ENCODE data around the gene CPED1.
"Not testable (repeated sequence)": the region's sequence is repeated elsewhere in the genome, so short reads cannot be mapped to it uniquely, and the experiment has no call there.

CPED1 gene

DNA sequence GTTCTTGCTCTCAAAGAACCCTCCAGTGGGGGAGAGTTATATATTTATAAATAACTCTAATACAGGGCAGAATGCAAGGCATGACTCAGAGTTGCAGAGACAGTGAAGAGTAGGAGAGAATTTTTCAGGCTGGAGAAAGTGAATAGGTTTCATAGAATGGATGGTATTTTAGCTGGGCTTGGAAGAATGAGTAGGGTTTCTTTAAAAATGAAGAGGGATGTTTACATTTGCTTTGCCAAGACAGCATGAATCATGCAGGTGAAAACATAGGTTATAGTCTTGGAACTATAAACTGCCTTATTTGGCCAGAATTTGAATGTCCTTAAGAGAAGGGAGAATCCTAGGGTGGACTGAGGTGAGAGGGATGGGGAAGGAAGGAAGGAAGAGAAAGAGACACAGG is 124.8 kb downstream of the CPED1 start:
- TF ChIP-seq, protein P1, sequence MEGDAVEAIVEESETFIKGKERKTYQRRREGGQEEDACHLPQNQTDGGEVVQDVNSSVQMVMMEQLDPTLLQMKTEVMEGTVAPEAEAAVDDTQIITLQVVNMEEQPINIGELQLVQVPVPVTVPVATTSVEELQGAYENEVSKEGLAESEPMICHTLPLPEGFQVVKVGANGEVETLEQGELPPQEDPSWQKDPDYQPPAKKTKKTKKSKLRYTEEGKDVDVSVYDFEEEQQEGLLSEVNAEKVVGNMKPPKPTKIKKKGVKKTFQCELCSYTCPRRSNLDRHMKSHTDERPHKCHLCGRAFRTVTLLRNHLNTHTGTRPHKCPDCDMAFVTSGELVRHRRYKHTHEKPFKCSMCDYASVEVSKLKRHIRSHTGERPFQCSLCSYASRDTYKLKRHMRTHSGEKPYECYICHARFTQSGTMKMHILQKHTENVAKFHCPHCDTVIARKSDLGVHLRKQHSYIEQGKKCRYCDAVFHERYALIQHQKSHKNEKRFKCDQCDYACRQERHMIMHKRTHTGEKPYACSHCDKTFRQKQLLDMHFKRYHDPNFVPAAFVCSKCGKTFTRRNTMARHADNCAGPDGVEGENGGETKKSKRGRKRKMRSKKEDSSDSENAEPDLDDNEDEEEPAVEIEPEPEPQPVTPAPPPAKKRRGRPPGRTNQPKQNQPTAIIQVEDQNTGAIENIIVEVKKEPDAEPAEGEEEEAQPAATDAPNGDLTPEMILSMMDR (IDR thresholded peaks at IDR 0.05; ENCODE audit: low read depth, low read length): no peak
- H3K4me3 ChIP-seq (ENCODE audit: low read depth, low read length): no peak overlapping the region

DNA sequence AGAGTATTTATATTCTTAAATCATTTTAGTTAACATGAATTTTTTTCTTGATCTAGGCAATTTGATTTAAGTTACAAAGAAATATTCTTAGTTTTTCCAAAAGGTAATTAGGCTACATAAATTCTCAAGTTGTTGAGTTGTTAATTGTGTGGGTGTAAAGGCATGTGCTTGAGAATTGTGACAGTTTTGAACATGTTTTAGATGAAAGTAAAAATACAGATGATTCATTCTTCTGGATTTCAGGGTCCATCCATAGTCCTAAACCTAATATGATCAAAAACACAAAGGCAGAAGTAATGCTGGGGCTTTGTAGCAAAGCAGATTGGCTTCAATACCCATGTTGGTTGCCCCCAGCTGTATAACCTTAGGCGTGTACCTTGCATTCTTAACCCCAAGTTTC is 127.9 kb downstream of the CPED1 start:
- H3K4me3 ChIP-seq (ENCODE audit: low read depth, low read length): no peak overlapping the region
- TF ChIP-seq, protein P1 (IDR thresholded peaks at IDR 0.05; ENCODE audit: low read depth, low read length): no peak

DNA sequence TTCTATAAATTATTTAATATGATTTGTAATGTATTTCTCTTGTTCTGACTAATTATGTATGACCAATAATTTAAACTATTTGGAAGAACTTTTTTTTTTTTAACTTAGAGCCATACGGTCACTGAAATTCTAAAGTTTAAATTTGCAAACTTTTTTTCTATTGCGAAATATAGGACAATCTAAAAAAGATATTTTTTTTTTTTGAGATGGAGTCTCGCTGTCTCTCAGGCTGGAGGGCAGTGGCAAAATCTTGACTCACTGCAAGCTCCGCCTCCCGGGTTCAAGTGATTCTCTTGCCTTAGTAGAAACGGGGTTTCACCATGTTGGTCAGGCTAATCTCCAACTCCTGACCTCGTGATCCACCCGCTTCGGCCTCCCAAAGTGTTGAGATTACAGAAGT is 130.5 kb downstream of the CPED1 start:
- H3K4me3 ChIP-seq (ENCODE audit: low read depth, low read length): no peak overlapping the region
- TF ChIP-seq, protein P1 (IDR thresholded peaks at IDR 0.05; ENCODE audit: low read depth, low read length): no peak

DNA sequence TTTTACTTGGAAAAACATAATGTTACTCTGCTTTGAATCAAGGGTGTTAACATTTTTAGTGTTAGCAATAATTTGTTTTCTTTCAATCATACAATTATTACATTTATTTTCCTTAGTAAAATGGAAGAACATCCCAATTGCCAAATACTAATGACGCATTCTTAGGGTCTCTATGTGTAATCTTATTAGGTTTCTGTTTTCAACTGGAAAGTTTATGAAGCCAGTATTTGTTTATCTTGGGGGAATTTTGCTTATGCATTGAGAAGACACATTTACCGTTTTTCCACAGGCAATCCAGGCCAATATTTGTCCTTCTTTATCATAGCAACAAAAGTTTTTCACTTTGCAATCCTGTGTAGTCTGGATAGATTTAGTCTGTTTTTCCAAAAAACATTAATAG is 134.5 kb downstream of the CPED1 start:
- TF ChIP-seq, protein P1 (IDR thresholded peaks at IDR 0.05; ENCODE audit: low read depth, low read length): no peak
- H3K4me3 ChIP-seq (ENCODE audit: low read depth, low read length): no peak overlapping the region

DNA sequence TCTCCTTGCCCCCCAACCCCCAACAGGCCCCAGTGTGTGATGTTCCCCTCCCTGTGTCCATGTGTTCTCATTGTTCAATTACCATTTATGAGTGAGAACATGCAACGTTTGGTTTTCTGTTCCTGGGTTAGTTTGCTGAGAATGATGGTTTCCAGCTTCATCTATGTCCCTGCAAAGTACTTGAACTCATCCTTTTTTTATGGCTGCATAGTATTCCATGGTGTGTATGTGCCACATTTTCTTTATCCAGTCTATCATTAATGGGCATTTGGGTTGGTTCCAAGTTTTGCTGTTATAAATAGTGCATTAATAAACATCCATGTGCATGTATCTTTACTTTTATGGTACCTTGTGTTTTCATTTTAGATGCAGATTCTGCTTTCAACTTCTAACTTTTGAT is 136.9 kb downstream of the CPED1 start:
- not testable (repeated sequence) for H3K4me3 ChIP-seq (ENCODE audit: low read depth, low read length)

DNA sequence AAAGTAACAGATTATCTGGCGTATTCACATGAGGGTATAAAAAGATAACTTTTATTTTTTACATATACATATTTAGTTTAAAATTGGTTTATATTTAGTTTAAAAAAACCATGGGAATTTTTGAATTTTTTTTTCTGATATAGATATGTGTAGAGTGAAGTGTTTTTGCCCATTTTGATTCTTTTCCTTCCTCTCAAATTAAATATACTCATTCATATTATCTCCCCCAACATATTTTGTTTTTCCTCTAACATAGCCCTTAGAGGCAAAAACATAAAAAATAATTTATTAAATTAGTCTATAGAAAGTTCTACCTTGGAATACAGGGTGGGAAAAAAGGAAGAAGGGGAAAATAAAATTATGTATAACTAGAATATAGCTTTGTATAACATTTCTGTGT is 137.7 kb downstream of the CPED1 start:
- TF ChIP-seq, protein P1 (IDR thresholded peaks at IDR 0.05; ENCODE audit: low read depth, low read length): no peak
- H3K4me3 ChIP-seq (ENCODE audit: low read depth, low read length): no peak overlapping the region

DNA sequence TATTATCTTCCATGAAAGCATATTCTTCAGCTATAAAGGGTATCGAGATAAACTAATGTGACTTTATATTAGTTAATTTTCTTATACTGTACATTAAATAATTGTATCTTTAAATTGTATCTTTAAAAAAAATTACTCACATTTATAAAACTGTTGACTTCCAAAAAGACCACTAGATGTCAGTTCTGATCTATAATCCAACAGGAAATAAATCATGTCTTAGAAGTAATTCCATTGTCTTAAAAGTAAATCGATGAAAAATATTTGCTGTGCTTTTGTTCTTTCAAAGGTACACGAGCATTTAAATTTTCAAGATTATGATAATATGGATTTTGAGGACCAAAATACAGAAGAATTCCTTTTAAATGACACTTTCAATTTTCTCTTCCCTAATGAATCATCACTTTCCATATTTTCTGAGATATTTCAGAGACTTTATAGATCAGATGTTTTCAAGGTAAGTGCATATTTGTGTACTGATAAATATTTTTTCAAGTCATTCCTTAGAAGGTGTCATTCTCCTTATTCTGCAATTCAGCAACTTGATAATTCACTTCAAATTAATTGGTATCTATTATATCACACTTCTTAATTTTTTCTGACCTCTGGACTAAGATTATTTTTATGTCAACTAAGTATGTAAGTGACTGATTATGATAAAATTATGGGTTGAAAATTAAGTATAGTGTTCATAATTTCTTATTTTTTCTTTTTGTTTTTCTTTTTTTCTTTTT is 138.5 kb downstream of the CPED1 start:
- TF ChIP-seq, protein P1 (IDR thresholded peaks at IDR 0.05; ENCODE audit: low read depth, low read length): no peak
- H3K4me3 ChIP-seq (ENCODE audit: low read depth, low read length): no peak overlapping the region

DNA sequence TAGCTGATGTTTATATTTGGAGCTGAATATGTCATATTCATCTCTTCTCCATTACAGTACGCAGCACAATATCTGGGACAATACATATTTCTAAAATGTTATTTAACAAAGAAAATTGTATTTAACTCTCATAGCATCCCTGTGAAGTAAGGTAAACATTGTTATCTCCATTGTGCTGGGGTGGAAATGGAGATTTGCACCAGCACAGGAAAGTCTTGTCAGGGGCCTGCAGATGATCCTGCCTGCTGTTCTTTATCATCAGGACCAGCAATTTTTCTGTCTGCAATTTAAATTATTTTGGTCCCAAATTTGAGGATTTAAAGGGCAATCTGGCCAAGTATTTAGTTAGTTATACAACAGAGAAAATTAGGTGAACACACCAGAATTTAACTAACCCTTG is 144.4 kb downstream of the CPED1 start:
- H3K4me3 ChIP-seq (ENCODE audit: low read depth, low read length): no peak overlapping the region
- TF ChIP-seq, protein P1 (IDR thresholded peaks at IDR 0.05; ENCODE audit: low read depth, low read length): no peak

Data from WI38 (cell line).